Upper lobe of left lung (tissue), 4 donors: ENCODE measurements around the gene GPR18.

Experiments
- POLR2A ChIP-seq, 4 donors: fragments of 450-650 bp; IDR thresholded peaks; one replicate each; pipeline ENCODE4 v1.5.1; 2016 to 2017; ENCODE audit warnings: antibody characterized with exemption in 4 of 4, mild to moderate bottlenecking in 2 of 4
- TF ChIP-seq, protein P1 (sequence below), 6 experiments: fragments of 450-650 bp in 4 of 6; fragments of 200-600 bp in 2 of 6; sonication (generic) in 2 of 6; IDR thresholded peaks; one replicate each; pipeline ENCODE4 v1.5.1; 2016 to 2019; ENCODE audit warnings: antibody characterized with exemption in 6 of 6

DNA sequence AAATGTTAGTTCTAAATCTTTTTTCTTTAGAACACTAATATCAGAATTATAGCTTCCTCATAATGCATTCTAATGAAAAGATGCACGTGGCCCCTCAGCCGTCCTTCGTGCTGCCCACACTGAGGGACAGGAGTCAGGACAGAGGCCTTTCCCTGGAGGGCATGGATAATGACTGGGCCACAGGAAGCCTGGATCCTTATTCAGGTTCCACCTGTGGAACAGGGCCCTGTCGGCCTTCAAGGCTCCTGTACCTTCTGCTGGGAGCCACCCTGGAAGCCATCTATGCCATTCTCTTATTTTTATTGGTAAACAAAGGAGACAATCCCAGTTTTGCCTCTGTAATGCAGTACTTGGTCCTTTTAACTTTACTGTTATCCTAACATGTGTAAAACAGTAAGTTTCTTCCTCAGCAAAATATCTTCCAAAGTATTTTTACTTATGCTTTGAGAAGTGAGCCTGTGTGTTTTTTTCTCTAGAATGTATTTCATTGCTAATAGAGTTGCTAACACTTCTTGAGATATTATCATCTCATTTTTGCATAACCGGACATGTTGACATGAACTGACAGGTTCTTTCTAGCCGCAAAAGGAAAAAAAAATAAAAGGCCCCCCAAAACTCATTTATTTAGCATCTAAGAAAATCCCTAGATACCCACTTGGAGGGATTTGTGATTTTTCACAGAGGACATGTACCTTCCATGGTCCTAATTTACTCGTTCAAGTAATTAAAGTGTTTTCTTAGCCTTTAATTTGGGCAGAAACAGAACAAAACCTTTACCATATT, 43.1 kb upstream of the GPR18 start:
- TF ChIP-seq, protein P1, sequence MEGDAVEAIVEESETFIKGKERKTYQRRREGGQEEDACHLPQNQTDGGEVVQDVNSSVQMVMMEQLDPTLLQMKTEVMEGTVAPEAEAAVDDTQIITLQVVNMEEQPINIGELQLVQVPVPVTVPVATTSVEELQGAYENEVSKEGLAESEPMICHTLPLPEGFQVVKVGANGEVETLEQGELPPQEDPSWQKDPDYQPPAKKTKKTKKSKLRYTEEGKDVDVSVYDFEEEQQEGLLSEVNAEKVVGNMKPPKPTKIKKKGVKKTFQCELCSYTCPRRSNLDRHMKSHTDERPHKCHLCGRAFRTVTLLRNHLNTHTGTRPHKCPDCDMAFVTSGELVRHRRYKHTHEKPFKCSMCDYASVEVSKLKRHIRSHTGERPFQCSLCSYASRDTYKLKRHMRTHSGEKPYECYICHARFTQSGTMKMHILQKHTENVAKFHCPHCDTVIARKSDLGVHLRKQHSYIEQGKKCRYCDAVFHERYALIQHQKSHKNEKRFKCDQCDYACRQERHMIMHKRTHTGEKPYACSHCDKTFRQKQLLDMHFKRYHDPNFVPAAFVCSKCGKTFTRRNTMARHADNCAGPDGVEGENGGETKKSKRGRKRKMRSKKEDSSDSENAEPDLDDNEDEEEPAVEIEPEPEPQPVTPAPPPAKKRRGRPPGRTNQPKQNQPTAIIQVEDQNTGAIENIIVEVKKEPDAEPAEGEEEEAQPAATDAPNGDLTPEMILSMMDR (IDR thresholded peaks at IDR 0.05), result no peak
- no peak for TF ChIP-seq POLR2A (IDR thresholded peaks at IDR 0.05)
